ENCODE results near the gene CHST8. TPM values are rescaled to one million over a fixed set of nuclear protein-coding genes. Genes with fewer than 3 reads are reported as not detected.

Gene CHST8
- total RNA-seq, 1 donor from 2014 or later = 3.0 TPM

- no peak for DNase-seq (ENCODE audit: low spot score, unreplicated experiment)
- Mint-ChIP-seq H3K27me3 (peaks cover 14% of the 10 kb centered on the region), H3K27ac (no peak overlapping the region), H3K36me3 (ENCODE audit: insufficient read depth) (no peaks in the 10 kb centered on the region), H3K9me3 (ENCODE audit: low read depth) (no peaks in the 10 kb centered on the region), H3K4me3 (ENCODE audit: low read depth) (no peak overlapping the region), H3K4me1 (ENCODE audit: low read depth) (peaks cover under 1% of the 10 kb centered on the region)
- TF ChIP-seq, protein P1, sequence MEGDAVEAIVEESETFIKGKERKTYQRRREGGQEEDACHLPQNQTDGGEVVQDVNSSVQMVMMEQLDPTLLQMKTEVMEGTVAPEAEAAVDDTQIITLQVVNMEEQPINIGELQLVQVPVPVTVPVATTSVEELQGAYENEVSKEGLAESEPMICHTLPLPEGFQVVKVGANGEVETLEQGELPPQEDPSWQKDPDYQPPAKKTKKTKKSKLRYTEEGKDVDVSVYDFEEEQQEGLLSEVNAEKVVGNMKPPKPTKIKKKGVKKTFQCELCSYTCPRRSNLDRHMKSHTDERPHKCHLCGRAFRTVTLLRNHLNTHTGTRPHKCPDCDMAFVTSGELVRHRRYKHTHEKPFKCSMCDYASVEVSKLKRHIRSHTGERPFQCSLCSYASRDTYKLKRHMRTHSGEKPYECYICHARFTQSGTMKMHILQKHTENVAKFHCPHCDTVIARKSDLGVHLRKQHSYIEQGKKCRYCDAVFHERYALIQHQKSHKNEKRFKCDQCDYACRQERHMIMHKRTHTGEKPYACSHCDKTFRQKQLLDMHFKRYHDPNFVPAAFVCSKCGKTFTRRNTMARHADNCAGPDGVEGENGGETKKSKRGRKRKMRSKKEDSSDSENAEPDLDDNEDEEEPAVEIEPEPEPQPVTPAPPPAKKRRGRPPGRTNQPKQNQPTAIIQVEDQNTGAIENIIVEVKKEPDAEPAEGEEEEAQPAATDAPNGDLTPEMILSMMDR (IDR thresholded peaks at IDR 0.05; ENCODE audit: unreplicated experiment) = no peak
Measured at GRCh38 chr19:33728141-33728540, 106.4 kb downstream of the CHST8 start.

DNA sequence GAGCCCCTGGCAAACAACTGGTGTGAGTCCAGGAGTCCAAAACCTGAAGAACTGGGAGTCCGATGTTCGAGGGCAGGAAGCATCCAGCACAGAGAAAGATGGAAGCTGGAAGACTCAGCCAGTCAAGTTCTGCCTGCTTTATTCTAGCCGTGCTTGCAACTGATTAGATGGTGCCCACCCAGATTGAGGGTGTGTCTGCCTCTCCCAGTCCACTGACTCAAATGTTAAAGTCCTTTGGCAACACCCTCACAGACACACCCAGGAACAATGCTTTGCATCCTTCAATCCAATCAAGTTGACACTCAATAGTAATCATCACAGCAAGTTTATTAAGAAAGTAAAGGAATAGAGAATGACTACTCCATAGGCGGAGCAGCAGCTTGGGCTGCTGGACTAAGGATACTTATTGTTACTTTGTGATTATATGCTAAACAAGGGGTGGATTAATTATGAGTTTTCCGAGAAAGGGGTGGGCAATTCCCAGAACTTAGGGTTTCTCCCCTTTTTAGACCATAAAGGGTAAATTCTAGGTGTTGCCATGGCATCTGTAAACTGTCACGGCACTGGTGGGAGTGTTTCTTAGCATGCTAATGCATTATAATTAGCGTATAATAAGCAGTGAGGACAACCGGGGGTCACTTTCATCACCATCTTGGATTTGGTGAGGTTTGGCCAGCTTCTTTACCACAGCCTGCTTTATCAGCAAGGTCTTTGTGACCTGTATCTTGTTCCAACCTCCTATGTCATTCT lies 109.3 kb downstream of the CHST8 start:
- no peak for DNase-seq (ENCODE audit: low spot score, unreplicated experiment)
- Mint-ChIP-seq H3K36me3 (ENCODE audit: insufficient read depth) (no peaks in the 10 kb centered on the region), H3K27ac (no peak overlapping the region), H3K4me3 (ENCODE audit: low read depth) (no peak overlapping the region), H3K9me3 (ENCODE audit: low read depth) (no peaks in the 10 kb centered on the region), H3K27me3 (peaks cover 16% of the 10 kb centered on the region), H3K4me1 (ENCODE audit: low read depth) (no peaks in the 10 kb centered on the region)
- TF ChIP-seq, protein P1 (IDR thresholded peaks at IDR 0.05; ENCODE audit: unreplicated experiment) = no peak

DNA sequence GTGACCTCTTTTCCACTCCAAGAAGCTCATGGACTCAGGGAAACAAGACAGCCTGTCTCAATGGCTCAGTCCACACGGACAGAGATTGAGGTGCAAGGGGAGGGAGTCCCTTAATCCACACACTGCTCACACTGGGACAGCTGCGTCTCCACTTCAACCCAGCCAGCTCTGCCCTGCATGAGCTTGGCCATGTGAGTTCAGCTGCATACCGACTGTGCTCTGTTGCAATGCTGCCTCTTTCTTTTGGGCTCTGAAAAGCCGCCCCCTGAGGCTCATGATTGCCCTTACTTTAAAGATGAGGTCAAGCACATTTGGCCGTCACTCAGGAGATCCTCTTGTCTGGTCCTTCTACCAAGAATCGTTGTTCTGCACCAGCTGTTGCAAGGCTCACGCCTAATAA lies 110.1 kb downstream of the CHST8 start:
- peaks cover 15% of the 10 kb centered on the region for H3K27me3 Mint-ChIP-seq
- DNase-seq (ENCODE audit: low spot score, unreplicated experiment) = no peak
- H3K4me3 Mint-ChIP-seq (ENCODE audit: low read depth) = no peak overlapping the region
- no peaks in the 10 kb centered on the region for H3K9me3 Mint-ChIP-seq (ENCODE audit: low read depth)
- H3K36me3 Mint-ChIP-seq (ENCODE audit: insufficient read depth) = no peaks in the 10 kb centered on the region
- no peaks in the 10 kb centered on the region for H3K4me1 Mint-ChIP-seq (ENCODE audit: low read depth)
- H3K27ac Mint-ChIP-seq = no peak overlapping the region
- TF ChIP-seq, protein P1 (IDR thresholded peaks at IDR 0.05; ENCODE audit: unreplicated experiment) = no peak

- Mint-ChIP-seq H3K27ac (no peak overlapping the region), H3K36me3 (ENCODE audit: insufficient read depth) (no peaks in the 10 kb centered on the region), H3K4me3 (ENCODE audit: low read depth) (no peak overlapping the region), H3K27me3 (peaks cover 14% of the 10 kb centered on the region), H3K4me1 (ENCODE audit: low read depth) (no peaks in the 10 kb centered on the region), H3K9me3 (ENCODE audit: low read depth) (no peaks in the 10 kb centered on the region)
- TF ChIP-seq, protein P1 (IDR thresholded peaks at IDR 0.05; ENCODE audit: unreplicated experiment) = no peak
- DNase-seq (ENCODE audit: low spot score, unreplicated experiment) = no peak
Measured at GRCh38 chr19:33734913-33735312, 113.2 kb downstream of the CHST8 start.

DNA sequence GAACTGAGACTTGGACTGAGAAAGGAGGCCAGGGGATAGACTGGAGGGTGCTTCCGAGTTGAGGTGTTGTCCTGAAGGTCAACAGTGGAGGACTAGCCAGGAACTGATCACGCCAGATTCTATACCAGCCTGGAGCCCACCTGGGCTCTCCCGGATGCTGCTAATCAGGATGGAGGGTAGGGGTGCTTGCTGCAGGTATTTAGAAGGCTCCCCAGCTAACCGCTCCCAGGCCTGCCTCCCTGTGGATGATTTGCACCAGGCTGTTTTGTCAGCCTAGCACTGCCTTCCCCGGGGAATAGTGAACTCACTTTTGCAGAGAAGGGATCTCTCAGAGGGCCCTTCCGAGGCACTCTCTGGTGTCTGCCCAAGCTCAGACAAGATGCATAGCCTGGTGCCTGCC lies 114.4 kb downstream of the CHST8 start:
- Mint-ChIP-seq H3K27ac (no peak overlapping the region), H3K36me3 (ENCODE audit: insufficient read depth) (no peaks in the 10 kb centered on the region), H3K4me1 (ENCODE audit: low read depth) (no peaks in the 10 kb centered on the region), H3K9me3 (ENCODE audit: low read depth) (no peaks in the 10 kb centered on the region), H3K4me3 (ENCODE audit: low read depth) (no peak overlapping the region), H3K27me3 (peaks cover 10% of the 10 kb centered on the region)
- TF ChIP-seq, protein P1 (IDR thresholded peaks at IDR 0.05; ENCODE audit: unreplicated experiment) = no peak
- DNase-seq (ENCODE audit: low spot score, unreplicated experiment) = no peak
